Measurements from ENCODE around the gene MIAT. TPM values are rescaled to one million over a fixed set of nuclear protein-coding genes. Genes with fewer than 3 reads are reported as not detected.

The MIAT gene
- total RNA-seq, 1 experiment from 2014 or later: 0.33 TPM

GRCh38 chr22:26646158-26646557 is 11.2 kb upstream of the MIAT start:
- H3K27me3 ChIP-seq (ENCODE audit: control insufficient read depth, insufficient read depth, low read length): peaks cover 4% of the 10 kb centered on the region
- no peaks in the 10 kb centered on the region for H3K36me3 ChIP-seq (ENCODE audit: control insufficient read depth, insufficient read depth, low read length)
- no peak overlapping the region for H3K27ac ChIP-seq (ENCODE audit: low read length)
- CTCF ChIA-PET: no interaction called here
- TF ChIP-seq, protein P1, sequence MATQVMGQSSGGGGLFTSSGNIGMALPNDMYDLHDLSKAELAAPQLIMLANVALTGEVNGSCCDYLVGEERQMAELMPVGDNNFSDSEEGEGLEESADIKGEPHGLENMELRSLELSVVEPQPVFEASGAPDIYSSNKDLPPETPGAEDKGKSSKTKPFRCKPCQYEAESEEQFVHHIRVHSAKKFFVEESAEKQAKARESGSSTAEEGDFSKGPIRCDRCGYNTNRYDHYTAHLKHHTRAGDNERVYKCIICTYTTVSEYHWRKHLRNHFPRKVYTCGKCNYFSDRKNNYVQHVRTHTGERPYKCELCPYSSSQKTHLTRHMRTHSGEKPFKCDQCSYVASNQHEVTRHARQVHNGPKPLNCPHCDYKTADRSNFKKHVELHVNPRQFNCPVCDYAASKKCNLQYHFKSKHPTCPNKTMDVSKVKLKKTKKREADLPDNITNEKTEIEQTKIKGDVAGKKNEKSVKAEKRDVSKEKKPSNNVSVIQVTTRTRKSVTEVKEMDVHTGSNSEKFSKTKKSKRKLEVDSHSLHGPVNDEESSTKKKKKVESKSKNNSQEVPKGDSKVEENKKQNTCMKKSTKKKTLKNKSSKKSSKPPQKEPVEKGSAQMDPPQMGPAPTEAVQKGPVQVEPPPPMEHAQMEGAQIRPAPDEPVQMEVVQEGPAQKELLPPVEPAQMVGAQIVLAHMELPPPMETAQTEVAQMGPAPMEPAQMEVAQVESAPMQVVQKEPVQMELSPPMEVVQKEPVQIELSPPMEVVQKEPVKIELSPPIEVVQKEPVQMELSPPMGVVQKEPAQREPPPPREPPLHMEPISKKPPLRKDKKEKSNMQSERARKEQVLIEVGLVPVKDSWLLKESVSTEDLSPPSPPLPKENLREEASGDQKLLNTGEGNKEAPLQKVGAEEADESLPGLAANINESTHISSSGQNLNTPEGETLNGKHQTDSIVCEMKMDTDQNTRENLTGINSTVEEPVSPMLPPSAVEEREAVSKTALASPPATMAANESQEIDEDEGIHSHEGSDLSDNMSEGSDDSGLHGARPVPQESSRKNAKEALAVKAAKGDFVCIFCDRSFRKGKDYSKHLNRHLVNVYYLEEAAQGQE (IDR thresholded peaks at IDR 0.05; ENCODE audit: insufficient read depth in 1 of 2, low read depth in 2 of 2, low read length in 1 of 2): no peak
- TF ChIP-seq, protein P2, sequence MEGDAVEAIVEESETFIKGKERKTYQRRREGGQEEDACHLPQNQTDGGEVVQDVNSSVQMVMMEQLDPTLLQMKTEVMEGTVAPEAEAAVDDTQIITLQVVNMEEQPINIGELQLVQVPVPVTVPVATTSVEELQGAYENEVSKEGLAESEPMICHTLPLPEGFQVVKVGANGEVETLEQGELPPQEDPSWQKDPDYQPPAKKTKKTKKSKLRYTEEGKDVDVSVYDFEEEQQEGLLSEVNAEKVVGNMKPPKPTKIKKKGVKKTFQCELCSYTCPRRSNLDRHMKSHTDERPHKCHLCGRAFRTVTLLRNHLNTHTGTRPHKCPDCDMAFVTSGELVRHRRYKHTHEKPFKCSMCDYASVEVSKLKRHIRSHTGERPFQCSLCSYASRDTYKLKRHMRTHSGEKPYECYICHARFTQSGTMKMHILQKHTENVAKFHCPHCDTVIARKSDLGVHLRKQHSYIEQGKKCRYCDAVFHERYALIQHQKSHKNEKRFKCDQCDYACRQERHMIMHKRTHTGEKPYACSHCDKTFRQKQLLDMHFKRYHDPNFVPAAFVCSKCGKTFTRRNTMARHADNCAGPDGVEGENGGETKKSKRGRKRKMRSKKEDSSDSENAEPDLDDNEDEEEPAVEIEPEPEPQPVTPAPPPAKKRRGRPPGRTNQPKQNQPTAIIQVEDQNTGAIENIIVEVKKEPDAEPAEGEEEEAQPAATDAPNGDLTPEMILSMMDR (IDR thresholded peaks at IDR 0.05): no peak
- TF ChIP-seq TCF7L2 (IDR thresholded peaks at IDR 0.05; ENCODE audit: low read depth, low read length): no peak
- no peak for TF ChIP-seq POLR2AphosphoS5 (IDR thresholded peaks at IDR 0.05; ENCODE audit: low read depth, low read length)
- TF ChIP-seq SIN3A (IDR thresholded peaks at IDR 0.05; ENCODE audit: borderline replicate concordance, insufficient read depth, low read depth, low read length): no peak
- intact Hi-C loops (cut with micrococcal nuclease; ENCODE audit: unreplicated experiment) (no loop called here), in situ Hi-C loops (cut with HindIII; ENCODE audit: low pct_unique_long_range_greater_than_20kb, low sequenced_read_pairs) (no loop called here)
- no peak for DNase-seq (ENCODE audit: low read depth, low spot score)
- BruUV-seq (replicated peaks): no TSS peak
- no peak for ATAC-seq
- H3K4me1 ChIP-seq (ENCODE audit: control insufficient read depth, insufficient read depth, low read length): no peaks in the 10 kb centered on the region; the same call in 1 of the 2 replicates
- no peak overlapping the region for H3K4me3 ChIP-seq (ENCODE audit: low read depth in 2 of 2, low read length in 2 of 2)
- POLR2A ChIA-PET: no interaction called here
- no peaks in the 10 kb centered on the region for H3K9me3 ChIP-seq (ENCODE audit: control insufficient read depth, insufficient read depth, low read depth, low read length)

DNA sequence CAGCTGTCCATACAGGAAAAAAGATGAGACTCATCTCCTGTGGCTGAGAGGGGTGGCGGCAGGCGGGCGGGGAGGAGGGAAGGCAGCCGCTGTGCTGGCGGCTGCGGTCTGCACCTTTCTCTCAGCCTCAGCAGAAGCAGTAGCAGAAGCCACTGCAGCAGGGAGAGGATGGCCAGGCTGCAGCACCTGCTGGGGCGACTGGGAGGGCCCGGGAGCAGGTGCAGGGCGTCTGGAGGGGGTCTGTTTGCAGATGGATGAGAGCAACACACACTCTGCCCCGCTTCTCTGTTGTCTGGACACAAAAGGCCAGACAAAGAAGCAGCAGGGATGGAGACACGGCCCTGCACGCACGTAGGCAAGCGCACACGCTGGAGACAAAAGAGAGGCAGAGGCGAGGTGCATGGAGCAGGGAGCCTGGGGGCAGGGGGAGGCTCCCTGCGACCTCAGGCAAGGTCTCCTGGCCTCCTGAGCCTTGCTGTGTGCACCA is 9.3 kb upstream of the MIAT start:
- no peak for ATAC-seq
- POLR2A ChIA-PET: no interaction called here
- no TSS peak for BruUV-seq (replicated peaks)

More for the DNA sequence above, 9.3 kb upstream of the MIAT start:
- no peak for DNase-seq (ENCODE audit: low read depth, low spot score)
- no peaks in the 10 kb centered on the region for H3K9me3 ChIP-seq (ENCODE audit: control insufficient read depth, insufficient read depth, low read depth, low read length)
- in situ Hi-C loops (cut with HindIII; ENCODE audit: low pct_unique_long_range_greater_than_20kb, low sequenced_read_pairs) (no loop called here), intact Hi-C loops (cut with micrococcal nuclease; ENCODE audit: unreplicated experiment) (no loop called here)
- H3K27ac ChIP-seq (ENCODE audit: low read length): no peak overlapping the region
- H3K27me3 ChIP-seq (ENCODE audit: control insufficient read depth, insufficient read depth, low read length): peaks cover 7% of the 10 kb centered on the region
- TF ChIP-seq, protein P1 (IDR thresholded peaks at IDR 0.05; ENCODE audit: insufficient read depth in 1 of 2, low read depth in 2 of 2, low read length in 1 of 2): no peak
- TF ChIP-seq POLR2AphosphoS5 (IDR thresholded peaks at IDR 0.05; ENCODE audit: low read depth, low read length): no peak
- TF ChIP-seq TCF7L2 (IDR thresholded peaks at IDR 0.05; ENCODE audit: low read depth, low read length): no peak
- TF ChIP-seq SIN3A (IDR thresholded peaks at IDR 0.05; ENCODE audit: borderline replicate concordance, insufficient read depth, low read depth, low read length): no peak
- TF ChIP-seq, protein P2 (IDR thresholded peaks at IDR 0.05): no peak
- H3K36me3 ChIP-seq (ENCODE audit: control insufficient read depth, insufficient read depth, low read length): no peaks in the 10 kb centered on the region
- H3K4me3 ChIP-seq (ENCODE audit: low read depth in 2 of 2, low read length in 2 of 2): no peak overlapping the region
- CTCF ChIA-PET: no interaction called here
- H3K4me1 ChIP-seq (ENCODE audit: control insufficient read depth, insufficient read depth, low read length): no peaks in the 10 kb centered on the region; the same call in 1 of the 2 replicates
